ENCODE results near the gene CPNE7.
"Not testable (repeated sequence)": the region's sequence is repeated elsewhere in the genome, so short reads cannot be mapped to it uniquely, and the experiment has no call there.

Gene CPNE7

DNA sequence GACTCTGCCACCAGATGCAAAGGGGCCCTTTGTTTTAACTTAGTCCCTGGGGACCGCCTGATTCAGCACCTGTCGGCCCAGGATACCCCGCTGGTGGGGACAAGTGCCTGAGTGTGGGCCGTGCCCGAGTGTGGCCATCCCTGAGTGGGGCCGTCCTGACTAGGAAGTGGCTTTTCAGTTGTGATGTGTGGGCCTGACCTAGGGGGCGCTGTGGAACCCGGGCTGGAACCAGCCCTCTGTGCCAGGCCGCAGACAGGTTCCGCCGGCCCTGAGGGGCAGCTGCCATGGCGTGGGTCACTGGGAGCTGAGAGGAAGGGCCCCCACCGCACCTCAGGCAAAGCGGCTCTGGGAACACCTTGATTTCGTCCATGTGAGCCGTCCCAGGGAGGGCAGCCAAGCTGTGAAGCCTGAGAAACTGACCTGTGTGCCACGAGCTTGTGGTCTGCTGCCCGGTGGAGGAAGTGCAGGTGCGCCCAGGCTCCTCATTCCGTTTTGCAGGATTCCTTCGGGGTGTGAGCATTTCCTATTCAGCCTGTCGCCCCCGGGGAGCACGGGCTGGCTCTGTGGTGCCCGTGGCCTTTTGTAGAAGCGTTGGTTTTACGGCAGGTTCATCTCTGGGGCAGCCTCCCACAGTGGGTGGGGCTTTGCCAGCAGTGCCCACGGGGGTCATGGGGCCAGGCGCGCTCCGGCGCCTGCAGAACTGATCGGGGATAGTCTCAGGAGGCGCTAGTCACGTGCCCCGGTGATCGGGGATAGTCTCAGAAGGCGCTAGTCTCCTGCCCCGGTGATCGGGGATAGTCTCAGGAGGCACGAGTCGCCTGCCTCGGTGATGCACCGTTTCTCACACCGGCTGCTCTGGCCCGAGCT is 9.8 kb upstream of the CPNE7 start:
- Histone ChIP-seq H3K4me1 (ENCODE audit: control insufficient read depth, insufficient read depth, low read length, poor library complexity, severe bottlenecking) (peaks cover 31% of the 10 kb centered on the region), H3K4me3 (ENCODE audit: insufficient read depth, low read depth, low read length, poor library complexity, severe bottlenecking) (peak overlapping the region; percentile 39), H3K27ac (ENCODE audit: insufficient read depth, low read length, poor library complexity, severe bottlenecking) (peak overlapping the region; percentile 13), H3K27me3 (replicated peaks; ENCODE audit: control insufficient read depth, insufficient read depth, low read length, poor library complexity, severe bottlenecking) (no peaks in the 10 kb centered on the region), H3K36me3 (ENCODE audit: control insufficient read depth, insufficient read depth, low read length) (peaks cover 24% of the 10 kb centered on the region), H3K9me3 (ENCODE audit: control insufficient read depth, low read length) (no peaks in the 10 kb centered on the region)
- DNase-seq: peak in 2 of 3 donors; percentile 21 to 22

DNA sequence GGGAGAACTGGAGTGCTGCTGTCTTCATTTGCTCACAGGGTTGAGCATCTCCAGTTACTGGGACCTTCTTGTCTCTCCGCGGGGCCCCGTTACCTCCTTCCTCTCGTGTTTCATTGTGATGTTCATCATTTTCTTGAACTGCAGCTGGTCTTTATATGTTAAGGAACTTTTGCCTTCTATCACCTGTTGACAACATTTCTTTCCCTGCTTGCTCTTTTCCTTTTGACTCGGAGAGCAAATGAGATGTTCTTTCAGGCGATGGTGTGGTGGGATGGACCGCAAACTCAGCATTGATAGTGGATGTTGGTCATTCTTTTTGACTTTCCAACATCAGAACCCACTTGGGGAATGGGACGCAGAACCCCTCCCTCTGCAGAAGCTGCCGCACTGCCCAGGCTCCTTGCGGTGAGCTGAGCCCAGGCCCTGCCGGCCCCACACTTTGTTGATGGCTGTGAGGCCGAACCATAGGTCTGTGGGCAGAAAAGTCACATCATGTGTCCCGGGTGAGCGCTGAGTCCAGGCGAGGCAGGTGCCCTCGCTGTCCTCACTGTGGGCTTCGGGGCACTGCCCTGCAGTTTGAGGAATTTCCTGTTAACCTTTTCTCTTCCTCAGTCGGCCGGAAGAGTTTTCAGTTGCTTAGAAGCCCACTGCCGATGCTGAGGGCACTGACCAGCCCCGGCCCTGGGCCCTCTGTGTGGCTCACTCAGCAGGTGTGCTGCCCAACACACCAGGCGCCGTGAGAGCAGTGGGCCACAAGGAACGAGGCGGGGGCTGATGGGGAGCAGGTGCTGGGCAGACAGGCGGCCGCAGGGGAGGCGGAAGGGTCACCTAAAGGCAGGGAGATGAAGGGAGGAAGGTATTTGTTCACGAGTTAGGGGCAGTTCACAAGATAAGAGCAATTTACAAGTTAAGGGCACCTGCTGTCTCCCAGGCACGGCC is 7.6 kb upstream of the CPNE7 start:
- H3K27ac ChIP-seq (ENCODE audit: insufficient read depth, low read length, poor library complexity, severe bottlenecking): no peak overlapping the region
- no peaks in the 10 kb centered on the region for H3K27me3 ChIP-seq (replicated peaks; ENCODE audit: control insufficient read depth, insufficient read depth, low read length, poor library complexity, severe bottlenecking)

DNA sequence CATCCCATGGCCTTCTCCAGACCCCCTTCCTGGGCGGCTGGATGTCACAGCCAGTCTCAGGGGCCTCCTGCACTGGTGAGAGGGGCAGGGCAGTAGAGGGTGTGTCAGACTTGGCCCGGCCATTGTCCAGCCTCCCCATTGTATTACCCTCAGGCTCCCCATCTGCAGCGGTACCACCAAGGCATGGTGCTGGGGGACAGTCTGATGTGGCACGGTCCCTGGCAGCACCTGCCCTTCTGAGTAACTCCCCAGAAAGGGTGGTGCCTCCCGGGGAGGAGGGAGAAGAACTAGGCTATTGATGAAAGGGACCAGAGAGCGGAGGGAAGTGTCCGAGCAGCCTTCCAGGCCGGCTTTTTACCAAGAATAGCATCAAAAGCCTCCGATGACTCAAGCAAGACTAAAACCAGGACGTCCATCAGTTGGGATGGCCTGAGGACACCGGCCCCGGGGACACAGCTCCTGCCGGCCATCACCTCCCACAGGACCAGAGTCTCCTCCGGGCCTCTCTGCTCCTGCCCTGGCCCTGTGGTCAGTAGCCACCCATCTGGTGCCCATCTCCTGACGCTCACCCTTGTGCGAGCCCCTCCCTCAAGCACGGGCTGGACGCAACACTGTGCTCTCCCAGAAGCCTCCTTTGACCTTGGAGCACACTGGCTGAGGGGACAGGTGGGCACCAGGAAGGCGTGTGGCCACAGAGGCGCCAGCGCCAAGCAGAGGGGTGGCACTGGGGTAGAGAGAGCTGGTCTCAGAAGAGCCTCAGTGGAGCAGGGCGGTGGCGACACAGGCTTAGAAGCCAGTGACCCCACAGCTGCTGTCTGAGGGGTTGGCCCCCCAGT is 5.8 kb upstream of the CPNE7 start:
- peaks cover 9% of the 10 kb centered on the region for H3K27me3 ChIP-seq (replicated peaks; ENCODE audit: control insufficient read depth, insufficient read depth, low read length, poor library complexity, severe bottlenecking)
- peaks cover 22% of the 10 kb centered on the region for H3K4me1 ChIP-seq (ENCODE audit: control insufficient read depth, insufficient read depth, low read length, poor library complexity, severe bottlenecking)
- no peak for DNase-seq
- no peaks in the 10 kb centered on the region for H3K9me3 ChIP-seq (ENCODE audit: control insufficient read depth, low read length)
- no peaks in the 10 kb centered on the region for H3K36me3 ChIP-seq (ENCODE audit: control insufficient read depth, insufficient read depth, low read length)
- no peak overlapping the region for H3K4me3 ChIP-seq (ENCODE audit: insufficient read depth, low read depth, low read length, poor library complexity, severe bottlenecking)
- H3K27ac ChIP-seq (ENCODE audit: insufficient read depth, low read length, poor library complexity, severe bottlenecking): no peak overlapping the region

More for the DNA sequence above, 7.6 kb upstream of the CPNE7 start:
- Histone ChIP-seq H3K36me3 (ENCODE audit: control insufficient read depth, insufficient read depth, low read length) (peaks cover 15% of the 10 kb centered on the region), H3K4me1 (ENCODE audit: control insufficient read depth, insufficient read depth, low read length, poor library complexity, severe bottlenecking) (peaks cover 20% of the 10 kb centered on the region), H3K9me3 (ENCODE audit: control insufficient read depth, low read length) (no peaks in the 10 kb centered on the region), H3K4me3 (ENCODE audit: insufficient read depth, low read depth, low read length, poor library complexity, severe bottlenecking) (no peak overlapping the region)
- DNase-seq: no peak

DNA sequence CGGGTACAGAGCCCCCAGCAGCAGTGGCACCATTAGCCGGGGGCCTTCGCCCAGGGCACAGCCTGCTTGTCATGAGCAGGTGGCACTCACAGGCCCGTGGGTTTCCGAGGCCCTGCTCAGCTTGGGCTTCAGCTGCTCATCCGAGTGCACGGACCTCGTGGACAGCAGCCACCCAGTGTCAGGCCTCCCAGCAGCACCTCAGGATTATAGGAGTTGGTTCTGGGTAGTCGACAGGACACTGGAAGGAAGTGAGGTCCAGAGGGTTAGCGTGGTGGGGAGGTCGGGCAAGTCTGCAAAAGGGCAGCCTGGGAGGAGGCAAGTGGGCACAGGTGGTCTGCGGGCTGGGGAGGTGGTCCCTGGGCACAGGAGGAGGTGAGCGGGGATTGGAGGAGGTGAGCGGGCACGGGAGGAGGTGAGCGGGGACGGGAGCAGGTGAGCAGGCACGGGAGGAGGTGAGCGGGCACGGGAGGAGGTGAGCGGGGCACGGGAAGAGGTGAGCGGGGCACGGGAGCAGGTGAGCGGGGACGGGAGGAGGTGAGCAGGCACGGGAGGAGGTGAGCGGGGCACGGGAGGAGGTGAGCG is 5.1 kb upstream of the CPNE7 start:
- H3K4me1 ChIP-seq (ENCODE audit: control insufficient read depth, insufficient read depth, low read length, poor library complexity, severe bottlenecking): peaks cover 21% of the 10 kb centered on the region
- no peaks in the 10 kb centered on the region for H3K9me3 ChIP-seq (ENCODE audit: control insufficient read depth, low read length)
- DNase-seq: no peak

DNA sequence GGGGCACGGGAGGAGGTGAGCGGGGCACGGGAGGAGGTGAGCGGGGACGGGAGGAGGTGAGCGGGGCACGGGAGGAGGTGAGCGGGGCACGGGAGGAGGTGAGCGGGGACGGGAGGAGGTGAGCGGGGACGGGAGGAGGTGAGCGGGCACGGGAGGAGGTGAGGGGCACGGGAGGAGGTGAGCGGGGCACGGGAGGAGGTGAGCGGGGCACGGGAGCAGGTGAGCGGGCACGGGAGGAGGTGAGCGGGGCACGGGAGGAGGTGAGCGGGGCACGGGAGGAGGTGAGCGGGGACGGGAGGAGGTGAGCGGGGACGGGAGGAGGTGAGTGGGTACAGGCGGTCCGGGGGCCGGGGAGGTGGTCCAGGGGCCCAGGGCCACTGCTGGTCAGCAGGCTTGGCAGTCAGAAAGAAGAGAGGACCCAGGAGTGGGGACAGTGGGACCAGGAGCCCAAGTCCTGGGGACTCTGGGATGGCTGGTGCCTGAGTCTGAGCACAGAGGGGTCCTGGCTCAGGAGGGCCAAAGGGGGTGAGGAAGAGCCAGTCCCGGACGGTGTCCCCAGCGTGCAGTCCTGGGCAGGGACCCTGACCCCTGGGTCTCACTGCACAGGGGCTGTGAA is 4.5 kb upstream of the CPNE7 start:
- H3K4me1 ChIP-seq (ENCODE audit: control insufficient read depth, insufficient read depth, low read length, poor library complexity, severe bottlenecking): peaks cover 18% of the 10 kb centered on the region
- H3K9me3 ChIP-seq (ENCODE audit: control insufficient read depth, low read length); H3K27ac ChIP-seq (ENCODE audit: insufficient read depth, low read length, poor library complexity, severe bottlenecking); DNase-seq; H3K4me3 ChIP-seq (ENCODE audit: insufficient read depth, low read depth, low read length, poor library complexity, severe bottlenecking); H3K36me3 ChIP-seq (ENCODE audit: control insufficient read depth, insufficient read depth, low read length): not testable (repeated sequence)
- H3K27me3 ChIP-seq (replicated peaks; ENCODE audit: control insufficient read depth, insufficient read depth, low read length, poor library complexity, severe bottlenecking): peaks cover 13% of the 10 kb centered on the region

More for the DNA sequence above, 5.1 kb upstream of the CPNE7 start:
- Histone ChIP-seq H3K27me3 (replicated peaks; ENCODE audit: control insufficient read depth, insufficient read depth, low read length, poor library complexity, severe bottlenecking) (peaks cover 13% of the 10 kb centered on the region), H3K36me3 (ENCODE audit: control insufficient read depth, insufficient read depth, low read length) (no peaks in the 10 kb centered on the region), H3K27ac (ENCODE audit: insufficient read depth, low read length, poor library complexity, severe bottlenecking) (no peak overlapping the region), H3K4me3 (ENCODE audit: insufficient read depth, low read depth, low read length, poor library complexity, severe bottlenecking) (no peak overlapping the region)

DNA sequence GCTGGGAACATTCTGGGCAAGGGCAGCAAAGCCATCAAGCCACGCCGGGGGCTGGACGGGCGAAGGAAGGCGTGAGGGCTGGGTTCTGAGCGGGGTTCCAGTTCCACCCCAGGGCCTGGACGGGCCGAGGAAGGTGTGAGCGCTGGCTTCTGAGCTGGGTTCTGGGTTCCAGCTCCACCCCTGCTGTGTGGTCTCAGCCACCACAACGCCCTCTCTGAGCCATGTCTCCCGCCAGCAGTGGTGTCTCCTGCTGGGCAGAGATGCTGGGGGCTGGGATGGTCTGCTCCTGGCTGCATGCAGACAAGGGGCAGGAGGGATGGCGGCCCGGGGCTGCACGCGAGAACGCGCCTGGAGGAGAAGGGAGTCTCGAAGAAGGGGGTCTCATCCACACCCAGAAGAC is 3.9 kb upstream of the CPNE7 start:
- Histone ChIP-seq H3K27ac (ENCODE audit: insufficient read depth, low read length, poor library complexity, severe bottlenecking) (no peak overlapping the region), H3K9me3 (ENCODE audit: control insufficient read depth, low read length) (no peaks in the 10 kb centered on the region), H3K4me3 (ENCODE audit: insufficient read depth, low read depth, low read length, poor library complexity, severe bottlenecking) (no peak overlapping the region), H3K27me3 (replicated peaks; ENCODE audit: control insufficient read depth, insufficient read depth, low read length, poor library complexity, severe bottlenecking) (peaks cover 13% of the 10 kb centered on the region), H3K4me1 (ENCODE audit: control insufficient read depth, insufficient read depth, low read length, poor library complexity, severe bottlenecking) (peaks cover 19% of the 10 kb centered on the region), H3K36me3 (ENCODE audit: control insufficient read depth, insufficient read depth, low read length) (no peaks in the 10 kb centered on the region)
- DNase-seq: no peak

DNA sequence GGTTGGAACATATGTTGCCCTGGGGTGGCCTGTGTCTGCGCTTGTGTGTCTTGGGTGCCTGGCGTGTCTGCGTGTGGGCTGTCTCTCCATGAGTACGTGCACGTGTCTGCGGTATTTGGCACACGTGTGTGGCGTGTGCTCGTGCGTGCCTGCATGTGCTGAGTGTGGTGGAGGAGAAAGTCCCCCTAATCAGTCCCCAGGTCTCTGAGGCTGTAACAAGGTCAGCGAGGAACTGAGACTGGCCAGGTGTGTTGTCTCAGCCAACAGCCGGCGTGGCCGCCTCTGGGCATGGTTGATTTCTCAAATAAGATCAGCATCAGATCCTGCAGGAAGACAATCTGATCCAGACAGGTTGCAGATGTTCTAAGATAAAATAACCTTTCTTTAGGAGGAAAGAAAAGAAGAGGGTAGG is 3.5 kb upstream of the CPNE7 start:
- H3K9me3 ChIP-seq (ENCODE audit: control insufficient read depth, low read length): no peaks in the 10 kb centered on the region
- DNase-seq: no peak
- H3K36me3 ChIP-seq (ENCODE audit: control insufficient read depth, insufficient read depth, low read length): no peaks in the 10 kb centered on the region
- H3K27ac ChIP-seq (ENCODE audit: insufficient read depth, low read length, poor library complexity, severe bottlenecking): no peak overlapping the region
- H3K27me3 ChIP-seq (replicated peaks; ENCODE audit: control insufficient read depth, insufficient read depth, low read length, poor library complexity, severe bottlenecking): peaks cover 13% of the 10 kb centered on the region
- peaks cover 19% of the 10 kb centered on the region for H3K4me1 ChIP-seq (ENCODE audit: control insufficient read depth, insufficient read depth, low read length, poor library complexity, severe bottlenecking)
- no peak overlapping the region for H3K4me3 ChIP-seq (ENCODE audit: insufficient read depth, low read depth, low read length, poor library complexity, severe bottlenecking)

DNA sequence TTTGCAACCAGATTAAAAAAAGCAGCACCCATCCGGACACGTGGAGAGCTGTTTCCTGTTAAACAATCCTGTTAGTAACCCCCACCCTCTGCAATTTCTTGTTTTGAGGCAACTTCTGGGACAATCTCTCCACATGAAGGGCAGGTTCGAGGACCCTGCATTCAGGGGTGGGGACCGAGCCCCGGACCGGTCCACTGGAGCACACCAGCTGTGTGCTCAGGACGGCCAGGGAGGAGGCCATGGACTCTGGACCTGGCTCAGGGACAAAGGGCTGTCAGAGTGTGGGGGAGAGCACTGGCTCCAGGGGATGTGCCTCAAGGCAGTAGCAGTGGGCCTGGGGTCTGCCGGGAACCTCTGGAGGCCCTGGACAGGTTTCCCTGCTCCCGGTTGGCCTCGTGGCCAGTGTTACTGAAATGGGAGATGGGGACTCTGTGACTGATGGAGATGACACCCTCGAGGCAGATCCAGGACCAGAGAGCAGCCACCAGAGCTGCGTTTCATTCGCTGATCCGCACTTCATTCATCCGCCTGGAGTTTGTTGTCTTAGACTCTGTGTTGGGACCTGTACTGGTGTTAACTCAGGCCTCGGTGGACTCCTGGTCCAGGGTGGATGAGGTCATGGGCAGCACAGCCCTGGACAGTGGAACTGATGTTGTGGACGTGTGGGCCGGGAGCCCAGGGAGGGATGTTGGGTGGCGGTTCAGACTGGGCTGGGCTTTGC is 2.9 kb upstream of the CPNE7 start:
- Histone ChIP-seq H3K9me3 (ENCODE audit: control insufficient read depth, low read length) (no peaks in the 10 kb centered on the region), H3K4me1 (ENCODE audit: control insufficient read depth, insufficient read depth, low read length, poor library complexity, severe bottlenecking) (peaks cover 19% of the 10 kb centered on the region), H3K4me3 (ENCODE audit: insufficient read depth, low read depth, low read length, poor library complexity, severe bottlenecking) (no peak overlapping the region)

More for the DNA sequence above, 2.9 kb upstream of the CPNE7 start:
- Histone ChIP-seq H3K27ac (ENCODE audit: insufficient read depth, low read length, poor library complexity, severe bottlenecking) (no peak overlapping the region), H3K27me3 (replicated peaks; ENCODE audit: control insufficient read depth, insufficient read depth, low read length, poor library complexity, severe bottlenecking) (peaks cover 13% of the 10 kb centered on the region), H3K36me3 (ENCODE audit: control insufficient read depth, insufficient read depth, low read length) (no peaks in the 10 kb centered on the region)
- no peak for DNase-seq
